GM18520 (cell line): ENCODE data around the gene ZNF302.
"Not testable (repeated sequence)": the region's sequence is repeated elsewhere in the genome, so short reads cannot be mapped to it uniquely, and the experiment has no call there.

Experiments
- ATAC-seq: cut with Tn5 transposase; IDR thresholded peaks from one replicate; pipeline ENCODE4 v1.9.1; 2021; ENCODE audit not compliant: unreplicated experiment

The ZNF302 gene

GRCh38 chr19:34677386-34678084 lies at the start of gene ZNF302:
Gene ZNF302 (plus strand): TSS chr19:34677678. CDS start chr19:34678805, 1,127 bp downstream.
- ATAC-seq = peak; percentile 88

- no peak for ATAC-seq
Observed at GRCh38 chr19:34633802-34634201, 43.7 kb upstream of the ZNF302 start.

- no peak for ATAC-seq
Observed at GRCh38 chr19:34639491-34640085, 37.9 kb upstream of the ZNF302 start.

- ATAC-seq = no peak
Observed at GRCh38 chr19:34642241-34642640, 35.2 kb upstream of the ZNF302 start.

DNA sequence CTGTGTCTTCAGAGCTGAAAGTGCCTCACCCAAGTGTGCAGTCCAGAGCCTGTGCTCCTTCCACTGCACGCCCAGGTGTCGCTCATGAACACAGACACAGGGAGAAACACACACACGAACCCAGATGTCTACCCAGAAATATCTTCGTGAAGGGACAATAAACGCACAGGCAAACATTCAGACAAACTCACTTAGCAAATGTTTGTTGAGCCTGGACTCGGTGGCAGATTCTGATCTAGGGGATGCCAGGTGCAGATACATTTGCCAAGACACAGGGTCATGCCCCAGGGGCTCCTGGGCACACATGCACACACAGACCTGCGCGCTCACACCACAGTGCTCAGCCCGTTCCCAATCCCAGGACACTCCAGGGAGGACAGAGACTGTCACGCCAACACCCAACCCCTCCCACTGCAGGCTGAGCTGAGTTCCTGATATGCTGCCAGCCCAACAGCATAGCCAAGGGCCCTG lies 32.5 kb upstream of the ZNF302 start:
- ATAC-seq = no peak

DNA sequence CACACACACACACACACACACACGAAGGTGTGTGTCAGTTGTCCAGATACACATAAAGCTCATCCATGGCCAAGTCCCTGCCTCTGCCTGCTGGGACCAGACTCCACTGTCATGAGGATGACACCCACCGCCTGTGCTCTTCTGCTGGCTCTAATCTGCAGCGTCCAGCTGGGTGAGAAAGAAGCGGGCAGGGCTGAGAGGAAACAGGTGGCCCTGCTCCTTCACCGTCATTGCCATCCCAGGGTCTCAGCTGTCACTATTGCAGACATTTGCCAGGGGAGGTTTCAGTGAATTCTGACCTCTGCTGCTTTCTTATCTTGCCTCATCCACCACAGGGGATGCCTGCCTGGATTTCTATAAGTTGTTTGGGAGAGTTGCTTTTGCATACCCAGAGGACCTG lies 31.9 kb upstream of the ZNF302 start:
- no peak for ATAC-seq

- ATAC-seq = no peak
Observed at GRCh38 chr19:34649886-34650543, 27.5 kb upstream of the ZNF302 start.

GRCh38 chr19:34651747-34652146 lies 25.7 kb upstream of the ZNF302 start:
- ATAC-seq = no peak

DNA sequence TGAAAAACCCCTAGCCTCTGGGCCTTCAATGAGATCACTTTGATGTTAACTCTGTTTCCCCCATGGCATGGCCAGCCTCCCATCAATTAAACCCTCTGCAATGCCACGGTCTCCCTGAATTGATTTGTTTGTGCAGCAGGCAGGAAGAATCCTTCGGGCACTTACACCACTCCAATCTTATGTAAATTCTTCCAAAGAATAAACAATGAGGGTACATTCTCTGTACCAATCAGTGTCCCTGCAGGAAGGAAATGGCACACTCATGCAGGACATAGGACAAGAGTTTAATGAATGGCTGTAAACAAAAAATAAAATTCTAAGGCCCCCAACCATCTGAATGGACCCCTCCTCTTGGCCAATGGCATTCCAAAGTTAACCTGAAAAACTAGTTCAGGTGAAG lies 22.7 kb upstream of the ZNF302 start:
- no peak for ATAC-seq

DNA sequence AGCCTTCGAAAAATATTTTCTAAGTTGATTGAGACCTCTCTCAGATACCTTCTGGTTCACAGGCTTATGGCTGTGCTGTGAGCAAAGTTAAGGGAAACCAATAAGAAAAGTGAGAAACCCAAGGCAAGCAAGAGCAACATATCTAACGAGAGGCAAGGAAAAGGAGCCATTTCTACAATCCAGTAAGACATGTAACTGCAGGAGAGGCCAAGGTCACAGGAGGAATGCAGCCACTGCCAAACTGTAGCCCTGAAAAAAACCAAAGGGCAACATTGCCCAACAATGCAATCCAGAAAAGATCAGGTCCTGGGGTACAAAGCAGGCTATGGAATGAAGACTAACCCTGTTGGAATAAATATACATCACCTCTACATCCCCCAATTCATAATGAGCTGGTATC lies 21.8 kb upstream of the ZNF302 start:
- ATAC-seq = no peak

DNA sequence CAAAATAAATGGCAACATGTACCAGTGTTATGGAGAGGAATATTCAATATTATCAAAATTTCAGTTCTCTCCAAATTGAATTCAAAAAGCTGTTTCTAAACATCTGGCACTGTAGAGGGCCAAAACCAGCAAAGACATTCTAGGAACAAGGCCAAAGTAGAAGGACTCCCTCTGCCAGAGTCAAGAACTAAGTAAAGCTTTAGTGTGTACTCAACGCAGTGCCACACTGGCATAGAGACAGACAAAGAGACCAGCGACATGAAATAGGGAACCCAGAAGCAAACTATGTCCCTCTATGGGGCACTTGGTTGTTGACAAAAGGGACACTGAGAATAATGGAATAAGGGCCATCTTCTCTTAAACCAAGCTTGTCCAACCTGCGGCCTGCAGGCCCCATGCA lies 16.1 kb upstream of the ZNF302 start:
- ATAC-seq = no peak

GRCh38 chr19:34662919-34663318 lies 14.6 kb upstream of the ZNF302 start:
- ATAC-seq = no peak

DNA sequence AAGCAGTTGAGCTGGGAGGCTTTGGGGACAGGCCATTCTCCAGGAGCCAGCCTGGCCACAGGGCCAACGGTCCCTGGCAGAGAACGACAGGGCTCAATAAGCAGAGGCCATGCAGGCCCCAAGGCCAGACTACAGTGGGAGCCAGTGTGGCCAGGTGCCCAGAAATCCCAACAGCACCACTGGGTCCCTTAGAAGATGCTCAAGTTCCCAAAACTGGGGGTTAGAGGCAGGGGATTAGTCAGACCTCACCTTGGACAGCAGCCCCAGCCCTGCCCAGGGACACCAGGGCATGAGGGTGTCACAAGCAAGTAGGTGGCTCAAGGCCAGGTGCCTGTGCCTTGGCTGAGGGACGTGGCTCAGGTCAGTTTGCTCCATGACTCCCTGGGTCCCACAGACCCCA lies 13.3 kb upstream of the ZNF302 start:
- no peak for ATAC-seq

DNA sequence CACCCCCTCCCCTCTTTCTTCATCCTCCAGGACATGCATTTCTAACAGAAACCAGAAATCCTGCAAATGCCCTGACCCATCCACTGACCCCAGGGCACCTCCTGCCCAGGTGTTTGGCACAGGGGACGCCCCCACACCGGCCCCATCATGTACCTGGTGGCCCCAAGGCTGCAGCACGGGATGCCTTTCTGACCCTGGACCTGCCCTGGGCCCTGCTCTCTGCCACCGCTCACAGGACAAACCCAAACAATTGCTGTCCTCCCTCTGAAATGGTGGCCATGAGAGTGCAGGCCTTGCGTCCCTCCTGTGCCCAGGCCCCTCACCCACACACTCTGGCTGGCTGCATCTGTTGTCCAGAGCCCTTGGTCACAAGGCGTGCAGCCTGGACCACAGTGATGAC lies 12.6 kb upstream of the ZNF302 start:
- ATAC-seq = no peak

DNA sequence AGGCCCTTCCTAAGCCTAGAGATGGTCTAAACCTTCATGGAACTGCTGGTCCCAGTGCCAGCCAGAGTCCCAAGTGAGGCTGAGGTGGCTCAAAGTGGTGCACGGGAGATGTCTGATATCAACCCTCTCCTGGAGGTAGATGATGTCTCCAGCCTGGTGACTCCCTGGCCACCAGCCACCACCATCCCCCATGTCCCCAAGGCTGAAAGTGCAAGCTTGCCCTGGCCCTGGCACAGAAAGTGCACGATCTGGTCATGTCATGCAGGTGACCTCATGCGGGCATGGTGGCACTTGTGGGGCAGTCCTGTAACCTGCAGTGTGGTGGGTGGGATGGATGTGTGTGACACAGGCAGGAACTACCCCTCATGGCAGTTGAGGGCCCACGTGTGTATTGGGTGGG lies 12.2 kb upstream of the ZNF302 start:
- not testable (repeated sequence) for ATAC-seq

DNA sequence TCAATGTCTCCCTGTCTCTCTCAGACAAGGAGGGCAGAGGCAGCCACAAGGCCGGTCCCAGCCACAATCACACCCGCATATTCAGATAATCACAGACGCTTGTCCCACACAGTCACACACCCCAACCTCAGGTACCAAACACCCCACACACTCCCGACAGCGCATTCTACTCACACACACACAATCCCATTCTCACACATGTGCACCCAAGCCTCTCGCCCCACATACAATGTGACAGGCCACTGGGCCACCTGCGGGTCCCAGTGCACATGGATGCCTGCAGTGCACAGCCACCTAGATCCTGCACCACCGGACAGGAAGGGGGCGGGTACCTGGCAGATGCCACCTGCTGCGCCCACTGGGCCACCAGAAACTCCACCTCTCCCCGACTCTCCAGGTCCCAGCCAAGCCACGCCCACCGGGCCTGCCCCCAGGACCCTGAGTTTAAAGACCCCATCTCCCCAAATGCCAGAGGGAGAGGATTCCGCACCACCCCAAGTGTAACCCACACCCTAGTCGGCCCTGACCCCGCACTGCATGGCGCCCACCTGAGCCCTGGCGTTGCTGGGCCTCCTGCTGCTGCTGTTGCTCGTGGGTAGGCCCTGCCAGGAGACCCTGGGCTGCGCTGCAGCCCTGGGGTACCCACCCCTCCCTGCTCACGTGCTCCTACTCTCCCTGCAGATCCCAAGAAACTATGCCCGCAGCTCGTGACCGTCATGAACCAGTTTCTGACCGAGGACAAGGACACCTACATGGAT lies 11.1 kb upstream of the ZNF302 start:
- no peak for ATAC-seq

DNA sequence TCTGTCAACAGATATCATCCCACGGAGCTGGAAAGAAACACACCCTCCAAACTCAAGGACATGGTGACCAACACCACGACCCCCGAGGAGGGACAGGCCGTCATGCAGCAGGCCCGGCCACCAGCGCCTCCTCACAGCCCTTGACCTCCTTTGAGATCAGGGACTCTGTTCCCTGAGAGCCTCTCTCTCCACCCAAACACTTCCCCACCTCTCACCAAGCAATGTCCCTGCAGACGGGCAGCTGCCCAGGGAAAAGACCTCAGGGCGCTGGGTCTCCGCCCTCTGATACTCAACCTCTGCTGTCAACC lies 10.6 kb upstream of the ZNF302 start:
- ATAC-seq = no peak

GRCh38 chr19:34667349-34668076 lies 10.0 kb upstream of the ZNF302 start:
- ATAC-seq = no peak

- not testable (repeated sequence) for ATAC-seq
Observed at GRCh38 chr19:34668077-34668689, 9.3 kb upstream of the ZNF302 start.

GRCh38 chr19:34668690-34669089 lies 8.8 kb upstream of the ZNF302 start:
- ATAC-seq = not testable (repeated sequence)

- ATAC-seq = no peak
Observed at GRCh38 chr19:34669305-34669704, 8.2 kb upstream of the ZNF302 start.
